ENCODE results near the gene ZNF124.

- no peak for TF ChIP-seq CTCF (IDR thresholded peaks at IDR 0.05)
- no peak for TF ChIP-seq POLR2A (IDR thresholded peaks at IDR 0.05)
These were observed 56.3 kb downstream of the ZNF124 start for GRCh38 chr1:247115545-247115944.

All from Peyer's patch (tissue), 4 donors.